Pancreas (tissue), 10 donors: ENCODE results near the gene PPP1R14B. TPM values are rescaled to one million over a fixed set of nuclear protein-coding genes. Genes with fewer than 3 reads are reported as not detected.

Experiments used
- ATAC-seq, 4 donors: fragments of 200-7000 bp; cut with Tn5 transposase; one replicate each; pipeline versions ENCODE4 v1.8.0 to v1.9.1; 2020; ENCODE audit warnings: mild to moderate bottlenecking in 4 of 4, moderate library complexity in 4 of 4
- DNase-seq, 6 donors: peaks; one replicate each; pipeline ENCODE4 v3.0.0-alpha.2; 2020
- FAIRE-seq: peaks from 2 replicates; lab custom pipeline; 2012; peaks lifted over from hg19 to GRCh38; lab: Jason Lieb, UNC
- H3K27ac ChIP-seq, 4 donors: fragments of 200-600 bp; sonication (generic); 1 replicate in 3 of 4; 2 replicates in 1 of 4; pipeline versions ENCODE4 v1.5.0 to v1.8.0; 2020
- H3K27me3 ChIP-seq, 4 donors: fragments of 200-600 bp; one replicate each; pipeline ENCODE4 v1.8.0; 2021
- H3K36me3 ChIP-seq, 3 donors: fragments of 200-600 bp; sonication (generic) in 1 of 3; one replicate each; pipeline versions ENCODE4 v1.5.0 to v1.8.0; 2020 to 2021
- H3K4me1 ChIP-seq, 3 donors: fragments of 200-600 bp; one replicate each; pipeline ENCODE4 v1.8.0; 2021
- H3K4me3 ChIP-seq, 4 donors: fragments of 200-600 bp; sonication (generic) in 2 of 4; one replicate each; pipeline versions ENCODE4 v1.5.0 to v1.8.0; 2020 to 2021
- H3K9me3 ChIP-seq, 4 donors: fragments of 200-600 bp; one replicate each; pipeline ENCODE4 v1.8.0; 2021
- WGBS, 2 donors: extraction: QIAGEN DNeasy Blood & Tissue Kit; methylation state at CpG; one replicate each; pipeline ENCODE4 v1.1.7; 2013; 5-methylcytosine and 5-hydroxymethylcytosine counted together
- intact Hi-C, 3 donors: fragments of 100-400 bp; cut with DNase I; formaldehyde crosslinking; loops; one replicate each; pipeline versions ENCODE4 v1.11.1 to v1.14.2; 2022
- polyA plus RNA-seq, 2 donors: library from polyadenylated mRNA; stranded (reverse); fragments of 200-250 nt; gene quantifications; one replicate each; pipeline ENCODE4 v1.2.3, GENCODE V29; 2013
- total RNA-seq, 6 donors: library from RNA; stranded (reverse); fragmentation: NEBNext Ultra II Directional in 4 of 6; extraction: Animal tissue kit (Norgen Biotek cat#: 25700) in 4 of 6; gene quantifications; one replicate each; pipeline versions ENCODE4 v1.2.1 to v1.2.4, GENCODE V29; 2021 to 2023
- TF ChIP-seq, protein P1 (sequence below), 4 donors: fragments of 200-600 bp; sonication (generic) in 3 of 4; IDR thresholded peaks; one replicate each; pipeline versions ENCODE4 v1.5.0 to v1.8.0; 2021; ENCODE audit warnings: antibody characterized with exemption in 4 of 4
- donor health status: healthy with polysubstance abuse.
- donor health status: DM: no; HTN: no; CAD: no; lungs with moderate emphysema.
- donor health status: DM: no; HTN: no; CAD: no.
- donor health status: control.
- donor health status: control.
- donor health status: Bipolar disorder and iron deficiency.
- donor health status: DM: yes; HTN: yes; CAD: no.
- donor health status: DM: no; HTN: no; CAD: no.
- donor health status: DM: no; HTN: no; CAD: no.
- donor health status: DM: yes; HTN: yes; CAD: no.

Gene PPP1R14B
- total and polyA plus RNA-seq, 8 donors: 81.6 to 180 (median 119) TPM

GRCh38 chr11:64281957-64282770 lies 35.4 kb upstream of the PPP1R14B start:
- Histone ChIP-seq H3K36me3 (no peaks in the 10 kb centered on the region), H3K9me3 (no peaks in the 10 kb centered on the region), H3K4me3 (no peak overlapping the region), H3K27me3 (no peaks in the 10 kb centered on the region), H3K27ac (no peak overlapping the region), H3K4me1 (peaks cover 13 to 14% (median 14%) of the 10 kb centered on the region in 3 donors)
- TF ChIP-seq, protein P1, sequence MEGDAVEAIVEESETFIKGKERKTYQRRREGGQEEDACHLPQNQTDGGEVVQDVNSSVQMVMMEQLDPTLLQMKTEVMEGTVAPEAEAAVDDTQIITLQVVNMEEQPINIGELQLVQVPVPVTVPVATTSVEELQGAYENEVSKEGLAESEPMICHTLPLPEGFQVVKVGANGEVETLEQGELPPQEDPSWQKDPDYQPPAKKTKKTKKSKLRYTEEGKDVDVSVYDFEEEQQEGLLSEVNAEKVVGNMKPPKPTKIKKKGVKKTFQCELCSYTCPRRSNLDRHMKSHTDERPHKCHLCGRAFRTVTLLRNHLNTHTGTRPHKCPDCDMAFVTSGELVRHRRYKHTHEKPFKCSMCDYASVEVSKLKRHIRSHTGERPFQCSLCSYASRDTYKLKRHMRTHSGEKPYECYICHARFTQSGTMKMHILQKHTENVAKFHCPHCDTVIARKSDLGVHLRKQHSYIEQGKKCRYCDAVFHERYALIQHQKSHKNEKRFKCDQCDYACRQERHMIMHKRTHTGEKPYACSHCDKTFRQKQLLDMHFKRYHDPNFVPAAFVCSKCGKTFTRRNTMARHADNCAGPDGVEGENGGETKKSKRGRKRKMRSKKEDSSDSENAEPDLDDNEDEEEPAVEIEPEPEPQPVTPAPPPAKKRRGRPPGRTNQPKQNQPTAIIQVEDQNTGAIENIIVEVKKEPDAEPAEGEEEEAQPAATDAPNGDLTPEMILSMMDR (IDR thresholded peaks at IDR 0.05): no peak
- WGBS, 2 donors: 93 to 96% methylated on average over 22 of the region's 22 CpGs
- intact Hi-C loops: no loop called here
- no peak for ATAC-seq
- DNase-seq: peak in 1 of 6 donors; percentile 20
- FAIRE-seq: no peak

- Histone ChIP-seq H3K4me1 (peaks cover 1 to 5% (median 2%) of the 10 kb centered on the region in 3 donors), H3K36me3 (no peaks in the 10 kb centered on the region), H3K27me3 (no peaks in the 10 kb centered on the region), H3K9me3 (no peaks in the 10 kb centered on the region), H3K4me3 (no peak overlapping the region), H3K27ac (no peak overlapping the region)
- ATAC-seq: no peak
- FAIRE-seq: no peak
- peak in 1 of 6 donors; percentile 43 for DNase-seq
- TF ChIP-seq, protein P1 (IDR thresholded peaks at IDR 0.05): no peak
- intact Hi-C loops: no loop called here
- WGBS, 2 donors: 80 to 81% methylated on average over 8 of the region's 8 CpGs
These were observed 31.9 kb upstream of the PPP1R14B start for GRCh38 chr11:64278576-64279190.

GRCh38 chr11:64276653-64277431 lies 30.1 kb upstream of the PPP1R14B start:
- TF ChIP-seq, protein P1 (IDR thresholded peaks at IDR 0.05): no peak
- WGBS, 2 donors: 87 to 92% methylated on average over 17 of the region's 17 CpGs
- H3K9me3 ChIP-seq: no peaks in the 10 kb centered on the region
- DNase-seq: peak in 2 of 6 donors; percentile 48 to 56
- no peaks in the 10 kb centered on the region for H3K36me3 ChIP-seq
- intact Hi-C loops: no loop called here
- H3K4me3 ChIP-seq: no peak overlapping the region
- FAIRE-seq: no peak
- no peak overlapping the region for H3K27ac ChIP-seq
- no peak for ATAC-seq
- peaks cover 0 to 5% (median 3%) of the 10 kb centered on the region in 3 donors for H3K4me1 ChIP-seq
- H3K27me3 ChIP-seq: no peaks in the 10 kb centered on the region

DNA sequence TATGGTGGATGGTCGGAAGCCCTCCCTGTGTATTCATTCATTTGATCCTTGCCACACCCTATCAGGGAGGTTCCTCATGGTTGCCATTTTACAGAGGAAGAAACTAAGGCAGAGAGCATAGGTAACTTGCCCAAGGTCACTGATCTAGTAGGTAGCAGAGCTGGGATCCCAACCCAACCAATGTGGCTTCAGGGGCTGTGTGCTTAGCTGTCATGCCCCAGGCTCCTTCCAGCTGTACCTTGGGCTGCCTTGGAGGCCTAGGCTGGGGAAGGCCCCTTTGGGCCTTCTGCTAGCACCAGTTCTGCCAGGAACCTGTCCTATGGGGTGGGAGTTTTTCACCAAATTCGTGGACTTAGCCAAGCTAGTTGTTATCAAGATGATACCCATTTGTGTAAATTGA lies 29.1 kb upstream of the PPP1R14B start:
- WGBS, 2 donors: 73 to 83% methylated on average over 2 of the region's 2 CpGs
- FAIRE-seq: no peak
- Histone ChIP-seq H3K4me1 (peaks cover 0 to 5% (median 3%) of the 10 kb centered on the region in 3 donors), H3K27ac (no peak overlapping the region), H3K9me3 (no peaks in the 10 kb centered on the region), H3K36me3 (no peaks in the 10 kb centered on the region), H3K27me3 (no peaks in the 10 kb centered on the region), H3K4me3 (no peak overlapping the region)
- DNase-seq: no peak
- TF ChIP-seq, protein P1 (IDR thresholded peaks at IDR 0.05): no peak
- no peak for ATAC-seq
- intact Hi-C loops: no loop called here
